Upper lobe of left lung (tissue), 4 donors: Measurements from ENCODE around the gene TMEM256.

Experiments
- EP300 ChIP-seq, 4 donors: sonication (generic); formaldehyde crosslinking; IDR thresholded peaks; one replicate each; pipeline ENCODE4 v1.5.1; 2017; ENCODE audit warnings: antibody characterized with exemption in 4 of 4, control low read depth in 2 of 4
- POLR2A ChIP-seq, 4 donors: fragments of 450-650 bp; IDR thresholded peaks; one replicate each; pipeline ENCODE4 v1.5.1; 2016 to 2017; ENCODE audit warnings: antibody characterized with exemption in 4 of 4, mild to moderate bottlenecking in 2 of 4
- TF ChIP-seq, protein P1 (sequence below), 6 experiments: fragments of 450-650 bp in 4 of 6; fragments of 200-600 bp in 2 of 6; sonication (generic) in 2 of 6; IDR thresholded peaks; one replicate each; pipeline ENCODE4 v1.5.1; 2016 to 2019; ENCODE audit warnings: antibody characterized with exemption in 6 of 6

DNA sequence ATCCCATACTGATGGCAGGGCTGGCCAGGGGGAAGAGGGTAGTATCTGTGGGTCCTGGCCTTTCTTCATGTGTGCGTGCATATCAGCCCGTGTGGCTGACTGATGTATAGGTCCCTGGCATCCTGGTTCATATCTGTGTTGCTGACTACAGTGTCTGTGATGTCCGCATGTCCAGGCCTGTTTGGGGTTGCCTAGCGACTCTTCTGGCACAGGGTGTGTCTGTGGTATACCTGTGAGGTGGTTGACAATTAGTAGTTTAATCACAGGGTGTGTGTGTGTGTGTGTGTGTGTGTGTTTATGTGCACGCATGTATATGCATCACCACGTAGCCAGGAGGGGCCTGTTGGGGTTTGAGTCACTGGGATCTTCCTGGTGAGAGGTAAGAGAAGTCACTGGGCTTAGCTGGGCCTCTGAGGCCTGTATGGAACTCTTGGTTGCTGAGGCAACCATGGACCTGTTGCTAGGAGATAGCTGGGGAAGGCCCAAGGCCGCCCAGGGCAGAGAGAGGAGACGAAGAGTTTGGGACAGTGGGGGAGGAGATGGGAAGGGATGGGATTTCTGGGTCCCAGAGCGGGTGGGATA lies 49.5 kb downstream of the TMEM256 start:
- TF ChIP-seq, protein P1, sequence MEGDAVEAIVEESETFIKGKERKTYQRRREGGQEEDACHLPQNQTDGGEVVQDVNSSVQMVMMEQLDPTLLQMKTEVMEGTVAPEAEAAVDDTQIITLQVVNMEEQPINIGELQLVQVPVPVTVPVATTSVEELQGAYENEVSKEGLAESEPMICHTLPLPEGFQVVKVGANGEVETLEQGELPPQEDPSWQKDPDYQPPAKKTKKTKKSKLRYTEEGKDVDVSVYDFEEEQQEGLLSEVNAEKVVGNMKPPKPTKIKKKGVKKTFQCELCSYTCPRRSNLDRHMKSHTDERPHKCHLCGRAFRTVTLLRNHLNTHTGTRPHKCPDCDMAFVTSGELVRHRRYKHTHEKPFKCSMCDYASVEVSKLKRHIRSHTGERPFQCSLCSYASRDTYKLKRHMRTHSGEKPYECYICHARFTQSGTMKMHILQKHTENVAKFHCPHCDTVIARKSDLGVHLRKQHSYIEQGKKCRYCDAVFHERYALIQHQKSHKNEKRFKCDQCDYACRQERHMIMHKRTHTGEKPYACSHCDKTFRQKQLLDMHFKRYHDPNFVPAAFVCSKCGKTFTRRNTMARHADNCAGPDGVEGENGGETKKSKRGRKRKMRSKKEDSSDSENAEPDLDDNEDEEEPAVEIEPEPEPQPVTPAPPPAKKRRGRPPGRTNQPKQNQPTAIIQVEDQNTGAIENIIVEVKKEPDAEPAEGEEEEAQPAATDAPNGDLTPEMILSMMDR (IDR thresholded peaks at IDR 0.05), result no peak
- TF ChIP-seq POLR2A (IDR thresholded peaks at IDR 0.05), result no peak
- TF ChIP-seq EP300 (IDR thresholded peaks at IDR 0.05), result no peak
